C4-2B (cell line): ENCODE results near the gene RNF150.
"Not testable (repeated sequence)": the region's sequence is repeated elsewhere in the genome, so short reads cannot be mapped to it uniquely, and the experiment has no call there.

ENCODE experiments used
- H3K27ac ChIP-seq: fragments of 450-650 bp; 2 replicates; pipeline ENCODE4 v1.5.1; 2017
- CTCF ChIP-seq: fragments of 450-650 bp; conservative IDR thresholded peaks from 2 replicates; pipeline ENCODE4 v1.5.1; 2017; ENCODE audit warnings: mild to moderate bottlenecking
- ZFX ChIP-seq: fragments of 450-650 bp; IDR thresholded peaks from 2 replicates; pipeline ENCODE4 v1.6.1; 2017

The RNF150 gene

GRCh38 chr4:141058591-141059512, 74.4 kb downstream of the RNF150 start:
- no peak for TF ChIP-seq CTCF
- no peak for TF ChIP-seq ZFX
- no peak overlapping the region for H3K27ac ChIP-seq

GRCh38 chr4:141057582-141057981, 75.7 kb downstream of the RNF150 start:
- TF ChIP-seq CTCF (no peak), ZFX (no peak)
- no peak overlapping the region for H3K27ac ChIP-seq

GRCh38 chr4:141056473-141056872, 76.8 kb downstream of the RNF150 start:
- TF ChIP-seq ZFX (no peak), CTCF (no peak)
- H3K27ac ChIP-seq, result no peak overlapping the region

- H3K27ac ChIP-seq, result no peak overlapping the region
- TF ChIP-seq ZFX, result no peak
- TF ChIP-seq CTCF, result no peak
Observed at GRCh38 chr4:141054446-141054845, 78.8 kb downstream of the RNF150 start.

GRCh38 chr4:141050999-141051398, 82.3 kb downstream of the RNF150 start:
- not testable (repeated sequence) for H3K27ac ChIP-seq

- TF ChIP-seq ZFX, result no peak
- TF ChIP-seq CTCF, result no peak
Observed at GRCh38 chr4:141047228-141047884, 85.9 kb downstream of the RNF150 start.

GRCh38 chr4:141046255-141046654, 87.0 kb downstream of the RNF150 start:
- TF ChIP-seq ZFX (no peak), CTCF (no peak)

More at GRCh38 chr4:141047228-141047884, 85.9 kb downstream of the RNF150 start:
- H3K27ac ChIP-seq, result no peak overlapping the region

GRCh38 chr4:141045848-141046247, 87.4 kb downstream of the RNF150 start:
- no peak overlapping the region for H3K27ac ChIP-seq
- no peak for TF ChIP-seq CTCF
- no peak for TF ChIP-seq ZFX

More at GRCh38 chr4:141046255-141046654, 87.0 kb downstream of the RNF150 start:
- H3K27ac ChIP-seq, result no peak overlapping the region
